ENCODE results near the gene C20orf204.

C20orf204 gene

GRCh38 chr20:64062276-64062595 lies 26.3 kb downstream of the C20orf204 start:
- peak overlapping the region; percentile 96 for H3K4me3 ChIP-seq
- TF ChIP-seq, protein P1, sequence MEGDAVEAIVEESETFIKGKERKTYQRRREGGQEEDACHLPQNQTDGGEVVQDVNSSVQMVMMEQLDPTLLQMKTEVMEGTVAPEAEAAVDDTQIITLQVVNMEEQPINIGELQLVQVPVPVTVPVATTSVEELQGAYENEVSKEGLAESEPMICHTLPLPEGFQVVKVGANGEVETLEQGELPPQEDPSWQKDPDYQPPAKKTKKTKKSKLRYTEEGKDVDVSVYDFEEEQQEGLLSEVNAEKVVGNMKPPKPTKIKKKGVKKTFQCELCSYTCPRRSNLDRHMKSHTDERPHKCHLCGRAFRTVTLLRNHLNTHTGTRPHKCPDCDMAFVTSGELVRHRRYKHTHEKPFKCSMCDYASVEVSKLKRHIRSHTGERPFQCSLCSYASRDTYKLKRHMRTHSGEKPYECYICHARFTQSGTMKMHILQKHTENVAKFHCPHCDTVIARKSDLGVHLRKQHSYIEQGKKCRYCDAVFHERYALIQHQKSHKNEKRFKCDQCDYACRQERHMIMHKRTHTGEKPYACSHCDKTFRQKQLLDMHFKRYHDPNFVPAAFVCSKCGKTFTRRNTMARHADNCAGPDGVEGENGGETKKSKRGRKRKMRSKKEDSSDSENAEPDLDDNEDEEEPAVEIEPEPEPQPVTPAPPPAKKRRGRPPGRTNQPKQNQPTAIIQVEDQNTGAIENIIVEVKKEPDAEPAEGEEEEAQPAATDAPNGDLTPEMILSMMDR (IDR thresholded peaks at IDR 0.05) = no peak
- DNase-seq (ENCODE audit: low spot score) = no peak
- peak overlapping the region; percentile 45 to 92 for H3K27ac ChIP-seq

DNA sequence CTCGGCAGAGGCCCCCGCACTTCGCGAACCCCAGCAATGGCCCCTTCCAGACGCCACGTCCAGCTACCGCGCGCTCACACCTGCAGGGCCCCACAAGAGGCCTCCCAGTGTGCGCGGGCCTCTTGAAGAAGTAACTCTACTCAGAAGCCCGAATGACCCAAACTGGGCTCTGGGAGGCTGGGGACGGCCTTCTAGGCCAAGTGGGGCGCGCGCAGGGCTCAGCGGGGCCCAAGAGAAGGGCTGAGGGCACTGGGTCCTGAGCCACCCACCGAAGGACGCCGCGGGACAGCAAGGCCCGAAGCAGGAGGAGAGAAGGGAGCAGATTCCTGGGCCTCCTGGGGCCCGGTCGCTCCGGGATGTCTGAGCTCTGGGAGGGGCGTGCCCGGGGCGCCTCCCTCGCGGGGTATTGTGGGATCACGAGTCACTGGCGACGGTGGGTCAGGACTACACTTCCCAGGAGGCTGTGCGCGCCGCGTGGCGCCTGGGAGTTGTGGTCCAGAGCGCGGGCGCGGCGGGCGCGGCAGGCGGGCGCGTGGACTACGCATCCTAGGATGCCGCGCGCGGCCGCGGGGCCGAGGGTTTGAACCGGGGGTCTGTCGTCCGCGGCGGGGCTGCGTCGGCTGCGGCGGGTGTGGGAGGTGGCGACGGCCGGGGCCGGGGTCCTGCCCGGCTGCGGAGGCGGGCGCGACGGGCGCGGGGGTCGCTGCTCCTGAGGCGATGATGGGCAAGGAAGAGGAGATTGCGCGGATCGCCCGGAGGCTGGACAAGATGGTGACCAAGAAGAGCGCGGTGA lies 26.8 kb downstream of the C20orf204 start, which contains the start of gene TCEA2:
Gene TCEA2, plus strand, starts transcription at position 603 of the 793 bp plus-strand sequence. Its CDS starts 115 bp downstream, at position 718.
- Histone ChIP-seq H3K27ac (peak within 1 kb of the TSS; percentile 83 to 92), H3K4me3 (peak within 1 kb of the TSS; percentile 96)
- TF ChIP-seq, protein P1 (IDR thresholded peaks at IDR 0.05) = no peak
- peak; percentile 96 for DNase-seq (ENCODE audit: low spot score)

DNA sequence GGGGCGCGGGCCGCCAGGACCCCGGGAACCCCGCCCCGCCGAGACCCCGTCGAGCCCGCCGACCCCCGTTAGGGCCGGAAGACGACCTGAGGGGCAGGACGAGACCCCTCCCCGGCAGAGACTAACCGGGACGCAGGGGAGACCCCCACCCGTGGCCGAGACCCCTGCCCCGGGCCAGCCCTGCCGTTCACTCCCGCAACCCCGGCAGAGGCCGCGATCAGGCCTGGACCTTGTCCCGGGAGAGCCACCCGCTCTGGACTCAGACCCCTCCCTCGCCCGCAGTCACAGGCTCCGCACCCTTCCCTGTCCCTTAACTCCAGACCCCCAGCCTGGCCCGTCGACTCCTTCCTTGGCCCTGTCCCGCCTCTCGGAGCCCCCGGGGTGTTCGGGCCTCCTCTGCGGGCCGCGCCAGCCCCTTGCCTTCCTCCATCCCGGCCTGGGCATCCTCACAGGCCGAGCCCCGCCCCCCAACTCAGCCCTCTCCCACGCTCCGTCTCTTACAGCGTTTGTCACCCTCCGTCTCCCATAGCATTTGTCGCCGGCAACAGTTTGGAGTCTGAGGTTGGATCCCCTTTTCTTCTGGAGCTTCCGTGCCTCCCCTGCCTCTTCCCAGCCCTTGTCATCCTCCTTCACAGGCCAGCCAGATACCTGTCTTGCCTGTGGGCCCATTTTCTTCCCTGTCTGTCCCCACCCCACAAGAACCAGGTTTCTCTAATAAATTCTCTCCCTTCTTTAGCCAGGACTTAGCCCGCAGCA lies 27.6 kb downstream of the C20orf204 start:
- TF ChIP-seq, protein P1 (IDR thresholded peaks at IDR 0.05) = no peak
- no peak for DNase-seq (ENCODE audit: low spot score)
- Histone ChIP-seq H3K4me3 (peak overlapping the region; percentile 96), H3K27ac (peak overlapping the region; percentile 83 to 92)

DNA sequence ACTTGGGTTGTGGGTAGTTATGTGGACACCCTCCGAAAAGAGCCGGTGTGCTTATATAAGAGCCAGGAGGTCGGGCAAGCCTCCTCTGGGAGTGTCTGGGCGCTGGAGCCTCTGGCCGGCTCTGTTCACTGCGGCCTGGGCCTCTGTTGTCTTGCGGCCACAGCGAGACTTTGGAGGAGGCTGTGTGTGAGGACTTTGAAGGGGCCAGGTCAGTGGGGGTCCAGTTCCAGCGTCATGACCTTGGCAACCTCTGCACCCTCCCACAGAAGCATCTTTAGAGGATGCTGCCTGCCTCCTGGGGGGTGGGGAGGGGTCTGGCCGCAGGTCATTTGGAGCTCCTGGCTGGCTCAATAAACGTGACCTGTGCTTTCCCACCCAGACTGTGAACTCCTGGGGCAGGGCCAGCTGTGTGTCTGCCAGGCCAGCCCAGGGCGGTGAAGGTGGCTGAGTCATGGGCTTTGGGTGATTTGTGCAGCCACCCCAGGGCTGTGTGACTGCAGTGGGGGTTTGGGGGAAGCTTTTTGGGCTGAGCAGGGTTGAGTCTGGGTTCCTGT lies 28.2 kb downstream of the C20orf204 start:
- peak overlapping the region; percentile 96 for H3K4me3 ChIP-seq
- TF ChIP-seq, protein P1 (IDR thresholded peaks at IDR 0.05) = no peak
- no peak for DNase-seq (ENCODE audit: low spot score)
- H3K27ac ChIP-seq = peak overlapping the region; percentile 83 to 92

GRCh38 chr20:64065062-64065973 lies 29.3 kb downstream of the C20orf204 start:
- TF ChIP-seq, protein P1 (IDR thresholded peaks at IDR 0.05) = no peak
- no peak overlapping the region for H3K27ac ChIP-seq
- DNase-seq (ENCODE audit: low spot score) = no peak
- H3K4me3 ChIP-seq = no peak overlapping the region

- Histone ChIP-seq H3K4me3 (no peak overlapping the region), H3K27ac (no peak overlapping the region)
- DNase-seq (ENCODE audit: low spot score) = no peak
- TF ChIP-seq, protein P1 (IDR thresholded peaks at IDR 0.05) = no peak
These were observed 30.0 kb downstream of the C20orf204 start for GRCh38 chr20:64065974-64066343.

All from coronary artery (tissue), 2 donors.